UCSD-AML1 (cell line): ENCODE results near the gene TCF25.

Source experiments
- DNase-seq: peaks from one replicate; lab custom pipeline; 2025; ENCODE audit not compliant: unreplicated experiment; lab: John Stamatoyannopoulos, UW

TCF25 gene

GRCh38 chr16:89936508-89936907 is 63.1 kb downstream of the TCF25 start:
- DNase-seq, result no peak

- DNase-seq, result no peak
Measured at GRCh38 chr16:89936981-89937380, 63.6 kb downstream of the TCF25 start.

- DNase-seq, result no peak
Measured at GRCh38 chr16:89938175-89938885, 64.9 kb downstream of the TCF25 start.

- no peak for DNase-seq
Measured at GRCh38 chr16:89944773-89945172, 71.4 kb downstream of the TCF25 start.

- DNase-seq, result no peak
Measured at GRCh38 chr16:89945654-89946053, 72.3 kb downstream of the TCF25 start.

GRCh38 chr16:89946515-89946914 is 73.1 kb downstream of the TCF25 start:
- no peak for DNase-seq

- DNase-seq, result no peak
Measured at GRCh38 chr16:89949121-89949742, 75.8 kb downstream of the TCF25 start.

GRCh38 chr16:89949756-89950155 is 76.4 kb downstream of the TCF25 start:
- DNase-seq, result no peak

GRCh38 chr16:89951509-89951908 is 78.1 kb downstream of the TCF25 start:
- DNase-seq, result no peak

GRCh38 chr16:89952049-89952448 is 78.7 kb downstream of the TCF25 start:
- no peak for DNase-seq

GRCh38 chr16:89952551-89952950 is 79.2 kb downstream of the TCF25 start:
- no peak for DNase-seq

GRCh38 chr16:89953671-89954406 is 80.4 kb downstream of the TCF25 start:
- no peak for DNase-seq

- DNase-seq, result no peak
Measured at GRCh38 chr16:89954462-89954861, 81.1 kb downstream of the TCF25 start.

- no peak for DNase-seq
Measured at GRCh38 chr16:89955001-89955685, 81.8 kb downstream of the TCF25 start.

- DNase-seq, result no peak
Measured at GRCh38 chr16:89956505-89957215, 83.3 kb downstream of the TCF25 start.

GRCh38 chr16:89957216-89957785 is 83.9 kb downstream of the TCF25 start:
- no peak for DNase-seq

GRCh38 chr16:89958068-89958467 is 84.7 kb downstream of the TCF25 start:
- peak; percentile 33 for DNase-seq

GRCh38 chr16:89958596-89958995 is 85.2 kb downstream of the TCF25 start:
- no peak for DNase-seq

- no peak for DNase-seq
Measured at GRCh38 chr16:89960966-89961365, 87.6 kb downstream of the TCF25 start.
